CD4-positive, alpha-beta T cell treated with Interleukin-10 for 1 hour (primary cell): Measurements from ENCODE around the gene CEACAM3.
"Not testable (repeated sequence)": the region's sequence is repeated elsewhere in the genome, so short reads cannot be mapped to it uniquely, and the experiment has no call there.

Experiments used
- DNase-seq: peaks from one replicate; pipeline ENCODE4 v3.0.0-alpha.2; 2020

Gene CEACAM3

GRCh38 chr19:41796362-41796761 lies at the start of gene CEACAM3:
Gene CEACAM3, plus strand, starts transcription at chr19:41796587. Its CDS starts 91 bp downstream, at chr19:41796678.
- DNase-seq = no peak

GRCh38 chr19:41746593-41747227 lies 49.7 kb upstream of the CEACAM3 start:
- DNase-seq = peak; percentile 49

- DNase-seq = no peak
Observed at GRCh38 chr19:41748012-41748411, 48.4 kb upstream of the CEACAM3 start.

DNA sequence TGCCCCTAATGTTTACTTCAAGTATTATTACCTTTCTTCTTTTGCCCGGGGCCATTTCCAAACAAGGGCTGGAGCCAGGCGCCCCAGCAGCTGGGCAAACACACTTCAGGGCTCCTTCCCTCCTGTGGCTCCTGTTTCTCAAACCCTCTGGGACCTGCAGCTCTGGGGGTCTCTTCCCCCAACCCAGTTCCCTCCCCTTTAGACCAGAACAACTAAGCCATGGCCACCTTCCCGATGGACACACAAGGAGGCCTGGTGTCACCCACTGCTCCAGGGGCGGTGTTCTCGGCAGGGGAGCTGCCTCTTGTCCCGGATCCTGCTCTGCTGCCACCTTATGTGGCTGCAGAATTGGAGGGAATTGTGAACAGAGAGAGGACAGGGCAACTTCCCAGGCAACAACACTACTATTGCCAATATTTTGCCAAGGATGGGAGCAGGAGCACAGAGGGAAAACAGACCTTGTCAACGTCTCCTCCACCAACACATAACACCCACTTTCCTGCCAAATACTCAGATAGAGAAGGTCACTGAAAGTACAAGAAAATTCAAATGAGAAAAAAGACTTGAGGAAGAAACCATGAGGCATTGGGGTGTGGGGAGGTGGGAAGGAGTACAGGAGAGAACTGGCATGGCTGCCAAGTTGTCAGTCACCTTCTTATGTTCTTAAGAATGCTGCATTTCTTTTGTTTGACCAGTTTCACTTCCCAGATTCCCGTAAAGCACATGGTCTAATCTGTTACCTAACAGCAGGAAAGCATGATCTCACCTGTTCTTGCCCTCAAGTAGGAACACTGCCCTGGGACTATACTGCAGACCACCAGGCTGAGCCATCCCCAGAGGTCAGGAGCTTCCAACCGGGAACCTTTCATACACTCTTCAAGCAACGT lies 45.9 kb upstream of the CEACAM3 start:
- DNase-seq = not testable (repeated sequence)

GRCh38 chr19:41753159-41753558 lies 43.2 kb upstream of the CEACAM3 start:
- DNase-seq = peak; percentile 71

DNA sequence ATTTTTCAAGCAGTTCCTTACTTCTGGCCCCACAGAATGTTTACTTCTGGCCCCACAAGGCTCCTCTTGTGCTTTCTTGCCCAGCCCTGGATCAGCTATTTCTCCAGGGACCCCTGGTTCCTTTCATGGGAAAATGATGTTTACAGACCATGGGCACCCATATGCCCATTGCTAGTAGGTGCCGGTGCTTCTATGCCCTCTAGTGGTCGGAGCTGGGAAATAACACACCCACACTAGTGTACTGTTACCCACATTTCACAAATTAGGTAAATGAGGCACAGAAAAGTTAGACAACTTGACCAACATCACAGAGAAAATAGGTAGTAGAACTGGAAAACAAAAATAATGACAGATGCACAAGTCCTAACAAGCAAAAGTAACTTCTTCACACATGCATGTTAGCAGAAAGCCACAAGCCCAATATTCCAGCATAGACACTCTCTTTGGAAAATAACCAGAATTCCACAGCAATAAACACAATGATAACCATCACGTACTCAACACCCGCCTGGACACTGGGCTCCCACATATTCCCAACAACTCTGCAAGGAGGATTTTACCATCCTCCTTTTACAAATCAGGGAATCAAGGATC lies 42.4 kb upstream of the CEACAM3 start:
- peak; percentile 76 for DNase-seq

DNA sequence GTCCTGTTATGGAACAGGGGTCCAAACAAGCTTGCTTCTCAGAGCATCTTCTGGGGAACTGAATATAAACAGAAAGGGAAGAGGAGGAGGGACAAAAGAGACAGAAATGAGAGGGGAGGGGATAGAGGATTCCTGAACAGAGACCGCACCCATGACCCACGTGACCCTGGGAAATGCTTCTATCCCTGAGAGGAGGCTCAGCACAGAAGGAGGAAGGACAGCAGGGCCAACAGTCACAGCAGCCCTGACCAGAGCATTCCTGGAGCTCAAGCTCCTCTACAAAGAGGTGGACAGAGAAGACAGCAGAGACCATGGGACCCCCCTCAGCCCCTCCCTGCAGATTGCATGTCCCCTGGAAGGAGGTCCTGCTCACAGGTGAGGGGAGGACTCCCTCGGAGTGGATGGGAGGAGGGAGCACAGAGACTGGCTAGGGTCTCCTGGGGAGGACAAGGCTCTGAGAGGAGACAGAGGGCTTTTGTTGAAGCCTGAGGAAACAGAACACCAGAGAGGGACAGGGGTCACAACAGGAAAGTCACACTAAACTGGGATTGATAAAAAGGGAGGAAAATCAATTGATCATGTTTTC lies 41.0 kb upstream of the CEACAM3 start, which contains the start of gene CEACAM6:
Gene CEACAM6 (plus strand): TSS at position 203 of the 586 bp plus-strand sequence. CDS start 109 bp downstream, at position 312.
- DNase-seq = no peak

- no peak for DNase-seq
Observed at GRCh38 chr19:41758846-41759245, 37.5 kb upstream of the CEACAM3 start.

DNA sequence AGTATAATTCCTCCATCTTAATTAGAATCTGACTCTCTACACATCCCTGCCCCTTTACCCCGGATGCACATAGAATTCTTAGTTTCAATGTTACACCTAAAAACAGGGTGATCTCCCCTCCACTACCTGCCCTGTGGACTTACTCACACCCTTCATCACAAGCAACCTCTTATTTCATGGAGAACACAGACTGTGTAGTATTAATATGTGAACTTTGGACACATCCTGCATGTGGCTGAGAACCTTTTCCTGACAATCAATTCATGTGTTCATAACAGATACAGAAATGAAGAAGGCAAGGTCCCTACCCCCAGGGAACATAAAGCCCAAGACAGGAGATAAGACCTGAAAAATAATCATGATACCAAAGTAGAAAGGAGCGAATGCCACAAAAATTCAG lies 29.3 kb upstream of the CEACAM3 start:
- DNase-seq = no peak

- DNase-seq = not testable (repeated sequence)
Observed at GRCh38 chr19:41768105-41768504, 28.3 kb upstream of the CEACAM3 start.

GRCh38 chr19:41769608-41770007 lies 26.8 kb upstream of the CEACAM3 start:
- DNase-seq = no peak

DNA sequence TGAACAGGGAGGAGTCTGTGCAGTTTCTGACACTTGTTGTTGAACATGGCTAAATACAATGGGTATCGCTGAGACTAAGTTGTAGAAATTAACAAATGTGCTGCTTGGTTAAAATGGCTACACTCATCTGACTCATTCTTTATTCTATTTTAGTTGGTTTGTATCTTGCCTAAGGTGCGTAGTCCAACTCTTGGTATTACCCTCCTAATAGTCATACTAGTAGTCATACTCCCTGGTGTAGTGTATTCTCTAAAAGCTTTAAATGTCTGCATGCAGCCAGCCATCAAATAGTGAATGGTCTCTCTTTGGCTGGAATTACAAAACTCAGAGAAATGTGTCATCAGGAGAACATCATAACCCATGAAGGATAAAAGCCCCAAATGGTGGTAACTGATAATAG lies 25.0 kb upstream of the CEACAM3 start:
- no peak for DNase-seq

- peak; percentile 65 for DNase-seq
Observed at GRCh38 chr19:41774515-41774980, 21.8 kb upstream of the CEACAM3 start.

DNA sequence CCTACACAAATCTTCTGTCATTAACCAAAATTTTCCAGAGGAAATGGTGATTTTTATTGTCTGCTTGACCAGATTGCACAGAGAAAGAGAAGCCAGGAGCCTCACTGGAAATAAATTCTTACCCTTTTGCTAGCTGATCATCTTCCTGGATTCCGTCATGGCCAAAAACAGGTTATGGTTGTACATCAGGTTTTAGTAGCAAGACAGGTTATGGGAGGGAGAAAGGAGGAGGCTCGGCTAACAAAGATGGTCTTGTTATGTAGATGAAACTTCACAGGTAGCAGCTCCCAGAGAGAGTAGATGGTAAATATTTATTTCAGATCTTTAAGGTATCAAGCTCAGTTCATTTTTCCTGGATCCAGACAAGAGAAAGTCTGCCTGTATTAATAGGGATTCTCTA lies 19.7 kb upstream of the CEACAM3 start:
- DNase-seq = no peak

DNA sequence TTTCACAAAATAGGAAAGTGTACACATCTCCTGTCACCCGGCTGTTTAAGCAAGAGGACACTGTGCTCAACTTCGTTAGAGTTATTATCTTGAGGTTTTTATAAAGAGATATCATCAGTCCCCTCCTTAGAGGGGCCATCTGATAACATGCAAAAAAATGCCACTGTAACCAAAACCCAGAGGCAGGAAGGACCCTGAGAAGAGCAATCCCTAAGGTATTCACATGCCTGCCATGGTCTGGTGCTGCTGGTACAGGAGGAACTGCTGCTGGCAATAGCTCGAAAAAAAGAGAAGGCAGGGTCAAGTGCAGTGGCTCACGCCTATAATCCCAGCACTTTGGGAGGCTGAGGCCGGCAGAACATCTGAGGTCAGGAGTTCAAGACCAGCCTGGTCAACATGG lies 12.8 kb upstream of the CEACAM3 start:
- no peak for DNase-seq

- no peak for DNase-seq
Observed at GRCh38 chr19:41784312-41784711, 12.1 kb upstream of the CEACAM3 start.

DNA sequence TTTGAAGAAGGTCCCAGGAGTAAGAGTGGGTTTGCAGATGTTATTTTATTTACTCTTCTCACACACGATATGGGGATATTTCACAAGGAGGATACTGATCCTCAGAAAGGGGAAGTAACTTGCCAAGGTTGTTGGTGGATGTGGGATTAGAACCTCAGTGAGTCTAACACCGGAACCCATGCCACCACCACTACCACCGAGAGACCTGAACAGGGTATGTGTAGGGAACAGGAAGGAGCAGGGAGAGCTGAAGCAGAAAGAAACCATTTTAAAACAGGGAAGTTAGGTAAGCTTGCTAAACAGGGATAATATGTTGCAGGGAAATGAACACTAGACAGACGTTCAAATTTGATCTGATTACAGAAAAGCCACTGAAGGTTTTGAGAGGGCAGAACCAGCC lies 11.6 kb upstream of the CEACAM3 start:
- peak; percentile 8 for DNase-seq

DNA sequence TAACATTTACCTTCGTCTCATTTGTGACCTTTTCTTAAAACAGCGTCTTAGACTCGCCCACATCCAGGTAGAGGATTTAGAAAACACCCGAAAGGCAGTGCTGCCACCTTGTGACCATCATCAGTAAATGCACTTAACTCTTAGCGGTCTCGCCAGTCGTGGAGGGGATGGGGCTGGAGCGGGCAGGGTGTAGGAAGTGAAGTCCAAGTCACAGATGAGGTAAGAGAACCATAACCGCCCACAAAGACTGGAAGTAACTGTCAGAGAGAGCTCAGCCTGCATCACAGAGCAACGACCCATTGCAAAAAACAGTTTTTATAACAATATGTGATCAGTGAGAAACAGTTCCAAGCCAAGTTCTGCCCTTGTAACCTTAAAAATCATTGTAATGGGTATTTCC lies 10.7 kb upstream of the CEACAM3 start:
- peak; percentile 81 for DNase-seq

- no peak for DNase-seq
Observed at GRCh38 chr19:41787055-41787454, 9.3 kb upstream of the CEACAM3 start.

- DNase-seq = not testable (repeated sequence)
Observed at GRCh38 chr19:41788518-41788917, 7.9 kb upstream of the CEACAM3 start.

GRCh38 chr19:41789053-41789452 lies 7.3 kb upstream of the CEACAM3 start:
- not testable (repeated sequence) for DNase-seq

- peak; percentile 44 for DNase-seq
Observed at GRCh38 chr19:41792513-41793413, 3.6 kb upstream of the CEACAM3 start.
